Activated CD8-positive, alpha-beta memory T cell treated with anti-CD3 and anti-CD28 coated beads, Interleukin-2, amount 50 U/mL, for 48 hours (primary cell): Measurements from ENCODE around the gene DTL.

ENCODE experiments used
- DNase-seq: peaks from one replicate; pipeline ENCODE4 v3.0.0-alpha.2; 2020

Gene DTL

GRCh38 chr1:212035835-212036605, 472 bp downstream of the DTL start:
- DNase-seq: no peak

- no peak for DNase-seq
Observed at GRCh38 chr1:212037900-212038299, 2.4 kb downstream of the DTL start.

GRCh38 chr1:212039622-212040021, 4.1 kb downstream of the DTL start:
- no peak for DNase-seq

- DNase-seq: no peak
Observed at GRCh38 chr1:212040629-212041412, 5.3 kb downstream of the DTL start.

- DNase-seq: no peak
Observed at GRCh38 chr1:212042436-212042835, 6.9 kb downstream of the DTL start.

- DNase-seq: no peak
Observed at GRCh38 chr1:212044851-212045250, 9.3 kb downstream of the DTL start.

GRCh38 chr1:212045981-212046380, 10.4 kb downstream of the DTL start:
- no peak for DNase-seq

GRCh38 chr1:212053993-212054392, 18.4 kb downstream of the DTL start:
- DNase-seq: no peak

- DNase-seq: no peak
Observed at GRCh38 chr1:212055333-212055732, 19.8 kb downstream of the DTL start.

- DNase-seq: no peak
Observed at GRCh38 chr1:212060632-212061472, 25.3 kb downstream of the DTL start.

GRCh38 chr1:212062832-212063438, 27.4 kb downstream of the DTL start:
- DNase-seq: no peak

GRCh38 chr1:212067787-212068186, 32.2 kb downstream of the DTL start:
- DNase-seq: no peak

- no peak for DNase-seq
Observed at GRCh38 chr1:212070720-212071302, 35.3 kb downstream of the DTL start.

- no peak for DNase-seq
Observed at GRCh38 chr1:212072047-212072446, 36.5 kb downstream of the DTL start.

- DNase-seq: no peak
Observed at GRCh38 chr1:212073490-212073889, 37.9 kb downstream of the DTL start.

- DNase-seq: no peak
Observed at GRCh38 chr1:212074313-212074712, 38.8 kb downstream of the DTL start.

GRCh38 chr1:212074856-212075255, 39.3 kb downstream of the DTL start:
- DNase-seq: no peak

GRCh38 chr1:212077028-212077427, 41.5 kb downstream of the DTL start:
- no peak for DNase-seq

- no peak for DNase-seq
Observed at GRCh38 chr1:212078826-212079225, 43.3 kb downstream of the DTL start.

GRCh38 chr1:212082765-212083406, 47.3 kb downstream of the DTL start:
- no peak for DNase-seq

GRCh38 chr1:212089560-212090163, 54.1 kb downstream of the DTL start:
- DNase-seq: no peak
